Panc1 (cell line): ENCODE results near the gene KBTBD12.

ENCODE experiments used
- POLR2AphosphoS5 ChIP-seq: IDR thresholded peaks from 2 replicates; pipeline ENCODE4 v1.6.1; 2012; ENCODE audit warnings: mild to moderate bottlenecking, low read depth, low read length, moderate library complexity
- TCF7L2 ChIP-seq: IDR thresholded peaks from 2 replicates; pipeline ENCODE4 v1.6.1; 2011; ENCODE audit warnings: mild to moderate bottlenecking, low read depth, low read length, inconsistent platforms
- TF ChIP-seq, protein P1 (sequence below): fragments of 450-650 bp; IDR thresholded peaks from 2 replicates; pipeline ENCODE4 v1.5.1; 2017; ENCODE audit warnings: mild to moderate bottlenecking
- TF ChIP-seq, protein P2 (sequence below), 2 experiments: IDR thresholded peaks; 2 replicates each; pipeline ENCODE4 v1.6.1; 2011 to 2012; ENCODE audit warnings: low read depth in 2 of 2, control low read depth in 1 of 2, low read length in 1 of 2, mild to moderate bottlenecking in 1 of 2, moderate library complexity in 1 of 2; ENCODE audit not compliant: insufficient read depth in 1 of 2

DNA sequence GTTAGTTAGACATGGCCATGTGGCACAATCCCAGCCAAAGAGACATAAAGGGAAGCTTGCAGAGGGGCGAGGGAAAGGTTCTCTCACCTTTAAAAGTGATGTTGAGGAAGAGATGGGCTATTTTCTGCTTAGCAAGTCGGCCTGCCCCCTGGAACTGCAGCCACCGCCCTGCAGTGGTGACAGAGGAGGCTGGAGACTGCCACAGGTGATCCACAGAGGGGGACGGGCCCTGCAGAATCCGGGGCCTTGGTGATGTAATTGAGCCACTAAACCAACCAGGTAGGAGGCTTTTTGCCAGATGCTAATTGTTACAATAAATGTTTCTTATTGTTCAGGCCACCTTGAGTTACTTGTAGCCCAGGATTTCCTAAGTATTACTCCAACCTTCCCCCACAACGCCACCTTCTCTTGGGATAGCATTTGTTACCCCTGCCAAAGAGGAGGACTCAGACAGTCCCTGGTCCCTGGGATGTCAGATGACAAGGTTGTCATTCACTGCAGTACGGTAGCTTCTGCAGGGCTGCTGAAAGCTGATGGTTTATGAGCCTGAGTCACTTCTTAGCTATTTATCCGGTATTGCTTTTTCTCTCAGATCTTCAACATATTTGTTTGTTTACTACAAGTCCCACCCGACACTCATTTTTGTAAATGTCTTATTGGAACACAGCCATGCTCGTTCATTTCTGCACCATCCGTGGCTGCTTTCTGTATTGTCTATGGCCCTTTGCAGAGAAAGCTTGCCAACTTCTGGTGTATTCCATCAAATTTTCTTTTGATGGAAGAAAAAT, 73.9 kb downstream of the KBTBD12 start:
- TF ChIP-seq, protein P1, sequence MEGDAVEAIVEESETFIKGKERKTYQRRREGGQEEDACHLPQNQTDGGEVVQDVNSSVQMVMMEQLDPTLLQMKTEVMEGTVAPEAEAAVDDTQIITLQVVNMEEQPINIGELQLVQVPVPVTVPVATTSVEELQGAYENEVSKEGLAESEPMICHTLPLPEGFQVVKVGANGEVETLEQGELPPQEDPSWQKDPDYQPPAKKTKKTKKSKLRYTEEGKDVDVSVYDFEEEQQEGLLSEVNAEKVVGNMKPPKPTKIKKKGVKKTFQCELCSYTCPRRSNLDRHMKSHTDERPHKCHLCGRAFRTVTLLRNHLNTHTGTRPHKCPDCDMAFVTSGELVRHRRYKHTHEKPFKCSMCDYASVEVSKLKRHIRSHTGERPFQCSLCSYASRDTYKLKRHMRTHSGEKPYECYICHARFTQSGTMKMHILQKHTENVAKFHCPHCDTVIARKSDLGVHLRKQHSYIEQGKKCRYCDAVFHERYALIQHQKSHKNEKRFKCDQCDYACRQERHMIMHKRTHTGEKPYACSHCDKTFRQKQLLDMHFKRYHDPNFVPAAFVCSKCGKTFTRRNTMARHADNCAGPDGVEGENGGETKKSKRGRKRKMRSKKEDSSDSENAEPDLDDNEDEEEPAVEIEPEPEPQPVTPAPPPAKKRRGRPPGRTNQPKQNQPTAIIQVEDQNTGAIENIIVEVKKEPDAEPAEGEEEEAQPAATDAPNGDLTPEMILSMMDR = no peak
- TF ChIP-seq POLR2AphosphoS5 = no peak
- TF ChIP-seq, protein P2, sequence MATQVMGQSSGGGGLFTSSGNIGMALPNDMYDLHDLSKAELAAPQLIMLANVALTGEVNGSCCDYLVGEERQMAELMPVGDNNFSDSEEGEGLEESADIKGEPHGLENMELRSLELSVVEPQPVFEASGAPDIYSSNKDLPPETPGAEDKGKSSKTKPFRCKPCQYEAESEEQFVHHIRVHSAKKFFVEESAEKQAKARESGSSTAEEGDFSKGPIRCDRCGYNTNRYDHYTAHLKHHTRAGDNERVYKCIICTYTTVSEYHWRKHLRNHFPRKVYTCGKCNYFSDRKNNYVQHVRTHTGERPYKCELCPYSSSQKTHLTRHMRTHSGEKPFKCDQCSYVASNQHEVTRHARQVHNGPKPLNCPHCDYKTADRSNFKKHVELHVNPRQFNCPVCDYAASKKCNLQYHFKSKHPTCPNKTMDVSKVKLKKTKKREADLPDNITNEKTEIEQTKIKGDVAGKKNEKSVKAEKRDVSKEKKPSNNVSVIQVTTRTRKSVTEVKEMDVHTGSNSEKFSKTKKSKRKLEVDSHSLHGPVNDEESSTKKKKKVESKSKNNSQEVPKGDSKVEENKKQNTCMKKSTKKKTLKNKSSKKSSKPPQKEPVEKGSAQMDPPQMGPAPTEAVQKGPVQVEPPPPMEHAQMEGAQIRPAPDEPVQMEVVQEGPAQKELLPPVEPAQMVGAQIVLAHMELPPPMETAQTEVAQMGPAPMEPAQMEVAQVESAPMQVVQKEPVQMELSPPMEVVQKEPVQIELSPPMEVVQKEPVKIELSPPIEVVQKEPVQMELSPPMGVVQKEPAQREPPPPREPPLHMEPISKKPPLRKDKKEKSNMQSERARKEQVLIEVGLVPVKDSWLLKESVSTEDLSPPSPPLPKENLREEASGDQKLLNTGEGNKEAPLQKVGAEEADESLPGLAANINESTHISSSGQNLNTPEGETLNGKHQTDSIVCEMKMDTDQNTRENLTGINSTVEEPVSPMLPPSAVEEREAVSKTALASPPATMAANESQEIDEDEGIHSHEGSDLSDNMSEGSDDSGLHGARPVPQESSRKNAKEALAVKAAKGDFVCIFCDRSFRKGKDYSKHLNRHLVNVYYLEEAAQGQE (IDR thresholded peaks at IDR 0.05; ENCODE audit: insufficient read depth in 1 of 2, low read depth in 2 of 2, low read length in 1 of 2) = no peak
- peak; percentile 67 for TF ChIP-seq TCF7L2
